AG09319 (cell line): ENCODE results near the gene PMM1.

Experiments
- DNase-seq: peaks from one replicate; pipeline ENCODE4 v3.0.0-alpha.2; 2010; ENCODE audit warnings: low read depth; ENCODE audit errors: extremely low read depth
- TF ChIP-seq, protein P1 (sequence below): IDR thresholded peaks from 2 replicates; pipeline ENCODE4 v1.5.1; 2011; ENCODE audit warnings: low read depth, mild to moderate bottlenecking, inconsistent platforms, low read length, moderate library complexity

Gene PMM1

DNA sequence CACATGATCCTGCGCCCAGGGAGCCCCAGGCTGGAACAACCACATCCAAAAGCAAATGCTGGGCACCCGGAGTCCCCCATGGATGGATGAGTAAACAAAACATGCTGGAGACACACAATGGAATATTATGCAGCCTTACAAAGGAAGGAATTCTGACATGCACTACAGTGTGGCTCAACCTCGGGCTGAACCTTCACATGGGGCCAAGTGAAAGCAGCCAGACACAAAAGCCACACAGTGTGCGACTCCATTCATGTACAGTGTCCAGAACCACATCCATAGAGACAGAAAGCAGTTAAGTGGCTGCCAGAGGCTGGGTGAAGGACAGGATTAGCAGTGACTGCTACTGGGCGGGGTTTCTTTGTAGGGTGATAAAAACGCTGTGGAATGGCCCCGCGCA is 55.4 kb downstream of the PMM1 start:
- TF ChIP-seq, protein P1, sequence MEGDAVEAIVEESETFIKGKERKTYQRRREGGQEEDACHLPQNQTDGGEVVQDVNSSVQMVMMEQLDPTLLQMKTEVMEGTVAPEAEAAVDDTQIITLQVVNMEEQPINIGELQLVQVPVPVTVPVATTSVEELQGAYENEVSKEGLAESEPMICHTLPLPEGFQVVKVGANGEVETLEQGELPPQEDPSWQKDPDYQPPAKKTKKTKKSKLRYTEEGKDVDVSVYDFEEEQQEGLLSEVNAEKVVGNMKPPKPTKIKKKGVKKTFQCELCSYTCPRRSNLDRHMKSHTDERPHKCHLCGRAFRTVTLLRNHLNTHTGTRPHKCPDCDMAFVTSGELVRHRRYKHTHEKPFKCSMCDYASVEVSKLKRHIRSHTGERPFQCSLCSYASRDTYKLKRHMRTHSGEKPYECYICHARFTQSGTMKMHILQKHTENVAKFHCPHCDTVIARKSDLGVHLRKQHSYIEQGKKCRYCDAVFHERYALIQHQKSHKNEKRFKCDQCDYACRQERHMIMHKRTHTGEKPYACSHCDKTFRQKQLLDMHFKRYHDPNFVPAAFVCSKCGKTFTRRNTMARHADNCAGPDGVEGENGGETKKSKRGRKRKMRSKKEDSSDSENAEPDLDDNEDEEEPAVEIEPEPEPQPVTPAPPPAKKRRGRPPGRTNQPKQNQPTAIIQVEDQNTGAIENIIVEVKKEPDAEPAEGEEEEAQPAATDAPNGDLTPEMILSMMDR, result no peak
- DNase-seq, result no peak

DNA sequence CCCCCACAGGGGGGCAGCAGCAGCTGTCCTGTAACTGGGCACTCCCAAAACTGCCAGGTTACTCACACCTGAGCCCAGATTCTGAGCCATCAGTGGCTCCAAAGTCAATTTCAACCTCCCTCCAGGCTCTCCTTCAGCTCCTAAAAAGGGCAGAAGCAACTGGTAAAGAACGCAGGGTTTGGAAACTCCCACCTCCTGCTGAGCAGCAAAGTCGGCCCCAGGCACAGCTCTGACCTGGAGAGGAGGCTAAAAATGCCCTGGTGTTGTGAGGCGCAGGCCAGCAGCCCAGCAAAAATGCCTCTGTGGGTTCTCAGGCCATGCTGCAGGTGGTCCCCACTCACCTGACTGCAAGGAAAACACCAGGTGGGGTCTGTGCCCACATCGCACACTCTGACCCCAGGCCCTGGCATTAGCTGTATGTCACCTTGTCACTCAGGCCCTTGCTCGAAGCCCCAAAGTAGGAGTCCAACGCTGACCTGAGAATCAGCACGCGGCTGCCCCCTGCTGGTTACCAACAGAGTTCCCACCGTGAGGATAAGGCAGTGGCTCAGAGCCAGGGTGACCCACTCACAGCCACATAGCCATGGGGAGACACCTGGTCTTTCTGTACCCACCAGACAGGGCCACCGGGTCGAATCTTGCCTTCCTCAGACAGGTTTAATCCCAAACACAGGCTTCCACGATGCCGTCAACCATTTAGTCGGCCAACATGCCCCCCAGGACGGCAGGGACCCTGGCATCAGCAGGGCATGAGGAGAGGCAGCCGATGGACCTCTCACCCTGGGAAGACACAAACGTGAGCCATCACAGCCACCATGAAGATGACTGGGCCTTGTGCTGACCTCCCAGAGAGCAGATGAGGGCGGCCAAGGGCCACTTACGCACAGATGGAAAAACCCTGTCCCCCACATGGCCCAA is 56.5 kb downstream of the PMM1 start:
- DNase-seq, result no peak

DNA sequence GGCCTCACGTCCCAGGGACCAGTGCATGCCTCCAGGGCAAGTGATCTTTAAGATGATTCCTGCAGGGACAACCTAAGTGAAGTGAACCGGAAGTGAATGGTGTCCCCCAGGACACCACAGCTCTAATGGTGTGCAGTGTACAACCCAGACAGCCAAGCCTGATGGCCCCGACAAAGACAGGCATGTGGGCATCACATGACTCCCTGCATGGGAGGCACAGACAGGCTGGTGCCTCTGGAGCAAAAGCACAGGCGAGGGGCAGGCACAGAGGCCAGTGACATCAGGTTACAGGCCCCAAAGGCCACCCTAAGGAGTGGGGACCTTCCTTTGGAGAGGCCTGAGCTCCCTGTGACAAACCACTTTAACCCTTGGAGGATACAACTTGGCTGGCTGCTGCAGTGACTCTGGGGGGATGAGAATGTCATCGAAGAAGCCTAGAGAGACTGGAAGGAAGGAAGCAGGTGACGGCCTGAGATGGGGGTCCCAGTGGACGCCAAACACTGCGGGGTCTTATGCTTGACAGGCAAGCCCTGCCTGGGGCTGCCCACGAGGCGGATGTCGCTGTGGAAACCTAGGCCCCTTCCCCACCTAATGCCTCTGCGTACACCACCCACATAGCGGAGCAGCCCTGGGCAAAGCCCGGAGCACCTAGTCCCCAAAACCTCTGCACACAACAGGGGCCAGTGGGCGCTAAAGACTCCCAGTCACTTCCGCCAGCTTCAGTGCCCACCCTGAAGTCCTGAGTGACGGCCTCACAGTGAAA is 57.7 kb downstream of the PMM1 start:
- TF ChIP-seq, protein P1, result no peak
- DNase-seq, result no peak

More for the DNA sequence above, 56.5 kb downstream of the PMM1 start:
- TF ChIP-seq, protein P1, result peak; percentile 83

DNA sequence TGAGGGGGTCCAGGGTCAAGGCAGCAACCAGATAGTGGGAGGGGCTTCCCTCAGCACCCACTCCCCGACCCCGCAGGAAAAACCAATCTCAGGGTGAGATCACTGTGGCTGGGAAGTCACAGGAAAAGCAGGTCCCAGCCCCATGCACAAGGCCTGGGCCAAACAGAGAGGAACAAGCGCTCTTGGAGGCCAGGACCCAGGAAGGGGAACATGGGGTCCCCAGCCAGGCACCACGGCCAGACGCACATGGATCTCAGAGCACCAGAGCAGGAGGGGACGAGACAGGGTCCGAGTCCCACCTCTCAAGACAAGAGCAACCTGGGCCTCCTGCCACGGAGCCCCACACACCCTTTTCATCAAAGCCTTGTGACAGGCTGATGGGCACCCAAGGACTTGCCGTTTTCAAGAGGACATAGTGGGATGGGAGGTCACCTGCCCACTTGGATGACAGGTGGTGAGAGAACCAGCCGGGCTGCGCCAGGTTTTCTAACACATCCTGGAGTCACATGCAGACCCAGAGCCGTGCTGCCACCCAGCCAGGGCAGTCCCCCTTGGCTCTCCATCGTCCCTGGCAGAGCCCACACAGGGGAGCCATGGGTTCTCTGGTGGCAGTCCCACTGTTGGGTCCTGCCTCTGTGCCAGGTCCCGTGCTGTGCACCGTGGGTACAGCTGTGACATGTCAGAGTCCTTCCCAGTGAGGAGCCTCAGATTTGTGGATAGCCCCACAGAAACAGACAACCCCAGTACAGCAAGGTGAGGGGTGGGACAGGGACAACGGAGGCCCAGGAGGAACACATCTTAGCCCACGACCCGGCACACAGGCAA is 58.5 kb downstream of the PMM1 start:
- no peak for DNase-seq
- TF ChIP-seq, protein P1, result no peak

DNA sequence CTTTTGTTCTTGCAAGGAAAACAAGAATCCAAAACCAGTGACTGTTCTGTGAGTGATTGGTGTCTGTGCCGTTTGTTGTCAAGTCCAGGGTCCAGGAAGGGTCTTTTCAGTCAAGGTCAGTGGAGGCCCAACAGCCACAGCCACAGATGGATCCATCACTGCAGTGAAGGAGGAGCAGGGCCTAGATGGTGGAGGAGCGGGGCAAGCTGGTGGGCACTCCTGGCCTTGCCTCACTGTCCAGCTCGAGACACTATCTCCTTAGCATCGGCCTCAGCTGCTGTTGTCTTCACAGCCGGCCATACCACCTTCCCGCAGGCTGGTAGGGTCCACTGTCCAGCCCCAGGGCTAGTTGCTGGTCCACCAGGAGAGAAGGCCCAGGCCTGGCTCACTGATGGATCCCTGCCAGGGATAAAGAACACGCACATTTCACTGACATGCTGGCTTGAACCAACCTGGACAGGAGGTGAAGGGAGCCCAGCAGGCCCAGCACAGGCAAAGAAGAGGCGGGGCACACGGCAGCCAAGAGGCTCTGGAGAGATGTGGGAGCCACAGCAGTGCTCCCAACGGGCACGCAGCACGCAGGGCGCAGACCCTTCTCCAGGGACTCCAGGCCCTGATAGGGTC is 60.6 kb downstream of the PMM1 start:
- TF ChIP-seq, protein P1, result no peak
- no peak for DNase-seq

- DNase-seq, result no peak
- TF ChIP-seq, protein P1, result no peak
Measured at GRCh38 chr22:41528132-41528766, 61.4 kb downstream of the PMM1 start.
